Heart right ventricle (tissue), 16 donors: ENCODE results near the gene TRABD2B. TPM values are rescaled to one million over a fixed set of nuclear protein-coding genes. Genes with fewer than 3 reads are reported as not detected.

Source experiments
- ATAC-seq, 8 donors: fragments of 200-7000 bp; cut with Tn5 transposase; one replicate each; pipeline ENCODE4 v1.9.1; 2020; ENCODE audit warnings: mild to moderate bottlenecking in 8 of 8, moderate library complexity in 8 of 8, moderate number of reproducible peaks in 1 of 8
- DNase-seq, 2 donors: peaks; one replicate each; pipeline ENCODE4 v3.0.0-alpha.2; 2020
- H3K27ac ChIP-seq, 10 donors: fragments of 200-600 bp; sonication (generic) in 2 of 10; one replicate each; pipeline versions ENCODE4 v1.5.0 to v1.8.0; 2020 to 2022; ENCODE audit warnings: mild to moderate bottlenecking in 3 of 10
- H3K27me3 ChIP-seq, 7 donors: fragments of 200-600 bp; one replicate each; pipeline ENCODE4 v1.8.0; 2021 to 2022; ENCODE audit warnings: mild to moderate bottlenecking in 2 of 7
- H3K36me3 ChIP-seq, 9 donors: fragments of 200-600 bp; sonication (generic) in 1 of 9; one replicate each; pipeline versions ENCODE4 v1.5.0 to v1.8.0; 2020 to 2022; ENCODE audit warnings: mild to moderate bottlenecking in 2 of 9
- H3K4me1 ChIP-seq, 9 donors: fragments of 200-600 bp; sonication (generic) in 1 of 9; one replicate each; pipeline versions ENCODE4 v1.5.0 to v1.8.0; 2020 to 2022; ENCODE audit warnings: mild to moderate bottlenecking in 4 of 9
- H3K4me3 ChIP-seq, 10 donors: fragments of 200-600 bp; sonication (generic) in 2 of 10; one replicate each; pipeline versions ENCODE4 v1.5.0 to v1.8.0; 2020 to 2022; ENCODE audit warnings: mild to moderate bottlenecking in 7 of 10, moderate library complexity in 2 of 10
- H3K9me3 ChIP-seq, 11 donors: fragments of 200-600 bp in 10 of 11; sonication (generic) in 2 of 11; one replicate each; pipeline versions ENCODE4 v1.5.0 to v1.8.0; 2013 to 2022; ENCODE audit warnings: mild to moderate bottlenecking in 2 of 11, control low read depth in 1 of 11, moderate library complexity in 1 of 11
- CTCF ChIP-seq, 9 donors: fragments of 200-600 bp; sonication (generic) in 2 of 9; IDR thresholded peaks; one replicate each; pipeline versions ENCODE4 v1.5.0 to v1.8.0; 2021 to 2022; ENCODE audit warnings: antibody characterized with exemption in 9 of 9, mild to moderate bottlenecking in 5 of 9, moderate library complexity in 1 of 9
- WGBS, 2 donors: extraction: QIAGEN DNeasy Blood & Tissue Kit; methylation state at CpG; one replicate each; pipeline ENCODE4 v1.1.7; 2013; ENCODE audit warnings: inconsistent platforms in 1 of 2; 5-methylcytosine and 5-hydroxymethylcytosine counted together
- intact Hi-C, 10 donors: fragments of 100-400 bp; cut with DNase I; formaldehyde crosslinking; loops; one replicate each; pipeline versions ENCODE4 v1.11.1 to v1.14.2; 2022
- polyA plus RNA-seq, 2 donors: library from polyadenylated mRNA; stranded (reverse); fragments of 200-250 nt; gene quantifications; one replicate each; pipeline ENCODE4 v1.2.3, GENCODE V29; 2013
- total RNA-seq, 10 donors: library from RNA; stranded (reverse); fragmentation: NEBNext Ultra II Directional in 3 of 10; extraction: Animal tissue kit (Norgen Biotek cat#: 25700) in 3 of 10; gene quantifications; one replicate each; pipeline versions ENCODE4 v1.2.1 to v1.2.4, GENCODE V29; 2021 to 2023
- donor health status: Arrhythmogenic right ventricular cardiomyopathy.
- donor health status: ischemic (EF 13 %, LVEDD 7.1; RV severe dilation, severe dysfunction).
- donor health status: healthy with polysubstance abuse.
- donor health status: DM: no; HTN: yes; CAD: no.
- donor health status: DM: no; HTN: no; CAD: no.
- donor health status: ischemic (EF 25% LVEDD 6.9; RV normal size, moderate dysfunction).
- donor health status: ischemic (EF 25% LVEDD 5.7; RV mildly dilated, moderate dysfunction).
- donor health status: healthy.
- donor health status: DM: yes; HTN: yes; CAD: no.
- donor health status: Ischemic cardiomyopathy.
- donor health status: ischemic (EF 35%, LVEDD 5.7; RV mildly dilated, moderate dysfunction).
- donor health status: nonischemic (EF 11% LVEDD 7.7; RV severe dilation, severe dysfunction).
- donor health status: DM: yes; HTN: yes; CAD: no.
- donor health status: PGD.
- donor health status: ischemic (EF 29% LVEDD 5.4; RV normal size, mild dysfunction).
- donor health status: nonischemic (EF 23%, LVEDD 6.1; RV moderate dilation, normal function).

Gene TRABD2B
- total and polyA plus RNA-seq, 12 donors = 0.21 to 1.1 (median 0.53) TPM

DNA sequence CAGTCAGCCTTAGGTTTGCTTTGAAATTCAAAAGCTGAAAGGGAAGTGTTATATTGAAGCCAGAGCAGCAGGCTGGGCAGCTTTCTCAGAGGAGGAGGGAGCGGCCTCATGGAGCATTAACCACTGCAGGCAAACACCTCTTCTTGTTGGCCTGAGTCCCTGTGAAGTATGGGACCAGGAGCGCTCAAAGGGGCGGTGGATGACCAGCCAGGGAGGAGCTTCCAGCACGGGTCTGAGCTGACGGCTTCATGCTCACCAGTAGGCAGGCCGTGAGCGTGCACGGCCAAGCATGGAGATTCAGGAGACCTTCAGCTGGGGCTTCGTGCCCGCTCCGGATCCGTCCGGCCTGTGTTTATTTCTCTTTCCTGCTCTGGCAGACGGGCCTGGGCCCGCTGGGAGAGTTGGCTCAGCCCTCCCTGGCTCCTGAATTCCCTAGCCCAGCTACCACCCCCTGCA is 245.2 kb downstream of the TRABD2B start:
- ATAC-seq (peak in 4 of 8 donors; percentile 17 to 74 (median 31)), DNase-seq (no peak)
- Histone ChIP-seq H3K27ac (no peak overlapping the region), H3K4me1 (peaks cover 0 to 8% (median 0%) of the 10 kb centered on the region in 9 donors), H3K9me3 (no peaks in the 10 kb centered on the region), H3K36me3 (no peaks in the 10 kb centered on the region), H3K4me3 (no peak overlapping the region), H3K27me3 (peaks cover 0 to 13% (median 0%) of the 10 kb centered on the region in 7 donors)
- 84 to 85% methylated on average over 15 of the region's 15 CpGs for WGBS, 2 donors
- intact Hi-C loops = no loop called here
- no peak for TF ChIP-seq CTCF (IDR thresholded peaks at IDR 0.05)

DNA sequence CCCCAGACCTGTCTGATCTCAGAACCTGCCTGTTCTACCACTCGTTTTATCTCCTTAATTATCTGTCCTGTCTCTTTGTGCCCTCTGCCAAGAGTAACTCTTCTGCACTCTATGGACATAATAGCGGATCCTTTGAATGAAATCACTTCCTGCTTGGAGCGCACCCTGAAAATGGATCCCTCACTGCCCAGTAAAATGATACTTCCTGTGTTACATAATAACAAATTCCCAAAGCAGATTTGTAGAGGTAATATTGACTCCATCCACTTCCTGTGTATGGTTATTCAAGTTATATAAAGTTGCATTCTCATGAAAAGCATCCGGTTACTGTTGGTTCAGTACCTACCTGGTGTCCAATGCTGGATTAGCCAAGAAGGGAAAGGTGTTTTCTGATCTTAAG is 246.0 kb downstream of the TRABD2B start:
- no peaks in the 10 kb centered on the region for H3K9me3 ChIP-seq
- H3K36me3 ChIP-seq = no peaks in the 10 kb centered on the region
- peaks cover 0 to 8% (median 0%) of the 10 kb centered on the region in 9 donors for H3K4me1 ChIP-seq
- TF ChIP-seq CTCF (IDR thresholded peaks at IDR 0.05) = no peak
- DNase-seq = no peak
- H3K27me3 ChIP-seq = peaks cover 0 to 15% (median 0%) of the 10 kb centered on the region in 7 donors
- intact Hi-C loops = no loop called here
- WGBS, 2 donors = 65 to 70% methylated on average over 4 of the region's 4 CpGs
- no peak overlapping the region for H3K4me3 ChIP-seq
- no peak for ATAC-seq
- no peak overlapping the region for H3K27ac ChIP-seq

DNA sequence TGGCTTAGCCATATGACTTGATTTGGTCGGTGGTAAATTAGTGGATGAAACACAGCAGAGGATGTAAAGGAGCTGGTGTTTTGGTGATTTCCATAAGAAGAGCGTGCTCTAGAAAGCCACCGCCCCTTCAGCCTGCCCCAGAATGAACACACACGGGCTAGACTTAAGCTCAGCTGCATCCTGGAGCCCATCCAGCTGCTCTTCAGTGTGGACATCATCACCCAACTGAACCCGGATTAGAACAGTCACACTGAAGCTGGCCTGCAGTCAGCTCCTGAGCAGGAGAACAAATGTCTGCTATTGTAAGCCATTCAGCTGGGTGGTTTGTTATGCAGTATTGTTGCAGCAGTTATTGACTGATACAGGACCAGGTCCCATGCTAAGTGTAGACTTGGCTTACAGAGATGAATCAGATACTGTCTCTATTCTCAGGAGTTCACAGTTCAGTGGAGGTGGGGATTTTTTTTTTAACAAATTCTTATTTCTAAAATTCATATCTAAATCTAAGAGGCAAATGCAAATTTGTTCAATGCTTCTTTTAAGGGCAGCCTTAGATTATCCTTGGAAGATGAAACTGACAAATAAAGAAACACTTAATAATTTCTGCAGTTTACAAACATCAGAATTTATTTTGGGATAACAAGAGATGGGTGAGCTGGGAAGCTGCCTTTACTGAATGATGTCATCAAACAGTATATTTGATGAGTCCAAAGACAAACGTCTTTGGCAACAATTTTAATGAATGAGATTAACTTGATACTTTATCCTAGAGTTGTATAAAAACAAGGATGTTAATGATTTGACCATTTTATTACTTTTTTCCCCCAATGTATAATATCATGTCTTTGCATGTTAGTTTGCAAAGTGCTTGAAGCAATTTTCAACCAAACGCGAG is 251.2 kb downstream of the TRABD2B start:
- 63% methylated on average over 8 of the region's 8 CpGs for WGBS, 2 donors
- intact Hi-C loops = loop anchor here in 2 of 10 donors (10.0 kb wide), 1 partner anchor 249 kb away; the partner anchor contains the start of gene TRABD2B (in 2 of the 2)
- Histone ChIP-seq H3K27me3 (peaks cover 0 to 25% (median 0%) of the 10 kb centered on the region in 7 donors), H3K27ac (no peak overlapping the region), H3K4me1 (peaks cover 0 to 1% (median 0%) of the 10 kb centered on the region in 9 donors), H3K4me3 (no peak overlapping the region), H3K9me3 (peaks cover 0 to 10% (median 1%) of the 10 kb centered on the region in 11 donors), H3K36me3 (no peaks in the 10 kb centered on the region)
- DNase-seq (no peak), ATAC-seq (peak in 2 of 8 donors; percentile 41 to 71)
- no peak for TF ChIP-seq CTCF (IDR thresholded peaks at IDR 0.05)

DNA sequence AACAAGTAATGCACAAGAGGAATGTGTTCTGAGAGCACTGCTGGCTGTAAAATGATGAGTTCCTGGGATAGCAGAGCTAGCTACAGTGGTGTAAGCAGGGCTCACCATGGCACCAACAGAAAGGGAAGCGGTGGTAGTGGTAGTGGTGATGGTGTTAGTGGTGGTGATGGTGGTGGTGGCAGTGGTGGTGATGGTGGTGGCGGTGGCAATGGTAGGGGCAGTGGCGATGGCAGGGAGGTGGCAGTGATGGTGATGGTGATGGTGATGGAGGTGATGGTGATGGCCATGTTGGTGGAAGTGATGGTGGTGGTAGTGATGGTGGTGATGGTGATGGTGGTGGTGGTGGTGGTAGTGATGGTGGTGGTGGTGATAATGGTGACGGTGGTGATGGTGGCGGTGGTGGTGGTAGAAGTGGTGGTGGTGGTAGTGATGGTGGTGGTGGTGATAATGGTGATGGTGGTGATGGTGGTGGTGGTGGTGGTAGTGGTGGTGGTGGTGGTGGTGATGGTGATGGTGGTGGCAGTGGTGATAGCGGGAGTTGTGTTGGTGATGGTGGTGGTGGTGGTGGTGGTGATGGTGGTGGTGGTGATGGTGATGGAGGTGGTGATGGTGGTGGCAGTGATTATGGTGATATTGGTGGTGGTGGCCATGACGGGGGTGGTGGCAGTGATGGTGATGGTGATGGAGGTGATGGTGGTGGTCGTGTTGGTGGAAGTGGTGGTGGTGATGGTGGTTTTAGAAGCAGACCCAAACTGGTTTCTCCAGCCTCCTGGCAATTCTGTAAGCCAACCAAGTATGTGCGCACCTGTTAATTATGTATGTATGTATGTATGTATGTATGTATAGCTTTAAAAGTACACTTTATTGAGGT is 254.1 kb downstream of the TRABD2B start:
- H3K36me3 ChIP-seq = no peaks in the 10 kb centered on the region
- peaks cover 0 to 14% (median 4%) of the 10 kb centered on the region in 11 donors for H3K9me3 ChIP-seq
- H3K4me1 ChIP-seq = peaks cover 0 to 3% (median 0%) of the 10 kb centered on the region in 9 donors
- no peak overlapping the region for H3K4me3 ChIP-seq
- H3K27me3 ChIP-seq = peaks cover 0 to 31% (median 16%) of the 10 kb centered on the region in 7 donors
- intact Hi-C loops = loop anchor here in 5 of 10 donors (5.0 to 10.0 kb wide), 2 partner anchors 252 to 319 kb away; partner anchors contain the start of gene TRABD2B (in 2 of the 5)
- ATAC-seq = no peak
- TF ChIP-seq CTCF (IDR thresholded peaks at IDR 0.05) = no peak
- H3K27ac ChIP-seq = no peak overlapping the region
- DNase-seq = no peak
- 86 to 89% methylated on average over 9 of the region's 9 CpGs for WGBS, 2 donors
